Measurements from ENCODE around the gene RASAL1.

The RASAL1 gene, protein sequence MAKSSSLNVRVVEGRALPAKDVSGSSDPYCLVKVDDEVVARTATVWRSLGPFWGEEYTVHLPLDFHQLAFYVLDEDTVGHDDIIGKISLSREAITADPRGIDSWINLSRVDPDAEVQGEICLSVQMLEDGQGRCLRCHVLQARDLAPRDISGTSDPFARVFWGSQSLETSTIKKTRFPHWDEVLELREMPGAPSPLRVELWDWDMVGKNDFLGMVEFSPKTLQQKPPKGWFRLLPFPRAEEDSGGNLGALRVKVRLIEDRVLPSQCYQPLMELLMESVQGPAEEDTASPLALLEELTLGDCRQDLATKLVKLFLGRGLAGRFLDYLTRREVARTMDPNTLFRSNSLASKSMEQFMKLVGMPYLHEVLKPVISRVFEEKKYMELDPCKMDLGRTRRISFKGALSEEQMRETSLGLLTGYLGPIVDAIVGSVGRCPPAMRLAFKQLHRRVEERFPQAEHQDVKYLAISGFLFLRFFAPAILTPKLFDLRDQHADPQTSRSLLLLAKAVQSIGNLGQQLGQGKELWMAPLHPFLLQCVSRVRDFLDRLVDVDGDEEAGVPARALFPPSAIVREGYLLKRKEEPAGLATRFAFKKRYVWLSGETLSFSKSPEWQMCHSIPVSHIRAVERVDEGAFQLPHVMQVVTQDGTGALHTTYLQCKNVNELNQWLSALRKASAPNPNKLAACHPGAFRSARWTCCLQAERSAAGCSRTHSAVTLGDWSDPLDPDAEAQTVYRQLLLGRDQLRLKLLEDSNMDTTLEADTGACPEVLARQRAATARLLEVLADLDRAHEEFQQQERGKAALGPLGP

GRCh38 chr12:113135178-113136127, at the start of gene RASAL1:
TSS of gene RASAL1 (minus strand) at chr12:113135761. CDS start at chr12:113135462, 299 bp downstream.
- peak; percentile 76 for DNase-seq

GRCh38 chr12:113184900-113185179, 49.3 kb upstream of the RASAL1 start:
- DNase-seq = peak; percentile 90

DNA sequence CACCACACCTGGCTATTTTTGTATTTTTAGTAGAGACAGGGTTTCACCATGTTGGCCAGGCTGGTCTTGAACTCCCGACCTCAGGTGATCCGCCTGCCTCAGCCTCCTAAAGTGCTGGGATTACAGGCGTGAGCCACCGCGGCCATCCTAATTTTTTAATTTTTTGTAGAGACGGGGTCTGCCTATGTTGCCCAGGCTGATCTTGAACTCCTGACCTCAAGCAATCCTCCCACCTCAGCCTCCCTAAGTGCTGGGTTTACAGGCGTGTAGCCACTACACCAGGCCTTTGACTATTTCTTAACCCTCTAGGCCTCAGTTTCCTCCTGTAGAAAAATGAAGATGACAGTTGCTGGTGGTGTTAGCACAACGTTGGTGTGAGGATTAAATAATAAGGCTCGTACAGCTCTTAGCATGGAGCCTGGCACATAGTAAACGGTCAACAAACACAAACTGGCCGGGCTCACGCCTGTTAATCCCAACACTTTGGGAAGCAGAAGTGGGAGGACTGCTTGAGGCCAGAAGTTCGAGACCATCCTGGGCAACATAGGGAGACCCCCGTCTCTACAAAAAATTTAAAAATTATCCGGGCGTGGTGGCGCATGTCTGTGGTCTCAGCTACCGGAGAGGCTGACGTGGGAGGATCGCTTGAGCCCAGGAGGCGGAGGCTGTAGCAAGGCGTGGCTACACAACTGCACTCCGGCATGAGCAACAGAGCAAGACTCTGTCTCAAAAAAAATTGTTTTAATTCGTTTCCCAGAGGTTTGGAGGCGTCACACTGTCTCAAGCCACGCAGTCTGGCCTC, 48.7 kb upstream of the RASAL1 start:
- no peak for DNase-seq

DNA sequence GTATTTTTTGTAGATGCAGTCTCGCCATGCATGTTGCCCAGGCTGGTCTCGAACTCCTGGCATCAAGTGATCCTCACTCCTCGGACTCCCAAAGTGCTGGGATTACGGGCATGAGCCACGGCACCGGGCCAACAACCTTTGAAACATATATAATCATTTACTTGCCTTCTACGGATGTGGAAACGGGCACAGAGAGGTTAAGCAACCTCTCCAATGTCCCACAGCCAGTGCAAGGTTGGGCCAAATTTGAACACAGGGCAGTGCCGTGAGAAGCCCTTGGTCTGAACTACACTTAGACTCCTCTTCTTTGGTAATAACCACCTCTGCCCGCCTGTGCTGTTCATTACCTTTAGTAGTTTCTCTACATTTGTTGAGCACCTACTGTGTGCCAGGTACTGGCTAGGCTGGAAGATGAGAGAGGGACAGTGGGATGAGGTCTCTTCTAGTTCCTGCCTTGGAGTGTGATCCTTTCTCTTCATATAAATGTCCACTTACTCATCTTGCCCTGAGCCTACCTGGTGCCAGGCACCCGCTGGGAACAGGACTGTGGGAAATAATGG, 47.5 kb upstream of the RASAL1 start:
- DNase-seq = no peak

DNA sequence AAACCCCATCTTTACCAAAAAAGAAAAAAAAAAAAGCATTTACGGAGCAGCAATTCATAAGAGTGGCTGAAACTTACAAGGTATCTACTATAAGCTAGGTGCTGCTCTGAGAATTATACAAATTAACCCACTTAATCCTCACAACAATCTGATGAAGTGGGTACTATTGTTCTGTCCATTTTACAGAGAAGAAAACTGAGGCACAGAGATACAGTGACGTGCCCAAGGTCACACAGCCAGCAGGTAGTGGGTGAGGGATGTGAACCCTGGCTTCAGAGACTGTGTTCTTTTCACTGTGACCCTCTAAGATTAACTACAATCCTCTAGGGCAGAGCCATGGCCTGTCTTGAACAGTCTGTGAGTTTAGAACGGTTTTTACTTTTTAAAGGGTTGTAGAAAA, 46.4 kb upstream of the RASAL1 start:
- no peak for DNase-seq

DNA sequence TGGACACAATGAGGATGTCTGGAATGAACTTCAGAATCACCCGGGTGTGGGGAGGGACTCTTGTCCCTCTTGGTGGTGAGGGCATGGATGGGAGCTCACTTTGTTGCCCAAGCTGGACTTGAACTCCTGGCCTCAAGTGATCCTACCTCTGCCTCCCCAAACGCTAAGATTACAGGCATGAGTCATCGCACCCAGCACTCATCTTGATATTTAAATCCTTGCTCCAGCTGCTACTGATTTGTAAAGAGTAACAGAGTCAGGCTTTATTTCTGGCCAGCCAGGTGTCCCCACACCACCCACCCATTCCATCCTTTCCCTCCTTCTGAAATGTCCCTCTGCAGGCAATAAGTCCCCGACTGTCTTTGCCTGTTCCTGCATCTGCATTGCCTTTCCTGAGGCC, 44.8 kb upstream of the RASAL1 start:
- no peak for DNase-seq

DNA sequence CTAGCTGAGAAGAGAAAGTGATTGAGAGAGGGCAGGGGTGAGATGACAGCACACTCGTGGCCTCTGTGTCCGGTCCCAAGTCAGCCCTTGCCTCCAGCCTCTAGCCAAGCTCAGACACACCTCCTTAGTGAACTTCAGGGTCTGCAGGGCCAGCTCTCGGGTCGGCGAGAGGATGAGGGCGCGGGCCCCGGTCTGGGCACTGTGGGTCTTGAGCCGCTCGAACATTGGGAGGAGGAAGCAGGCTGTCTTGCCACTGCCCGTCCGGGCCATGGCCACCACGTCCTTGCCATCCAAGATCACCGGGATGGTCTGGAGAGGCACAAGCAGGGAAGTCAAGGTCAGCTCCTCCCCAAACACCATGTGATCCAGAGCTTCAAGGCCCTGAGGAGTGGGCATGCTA, 43.5 kb upstream of the RASAL1 start:
- no peak for DNase-seq

DNA sequence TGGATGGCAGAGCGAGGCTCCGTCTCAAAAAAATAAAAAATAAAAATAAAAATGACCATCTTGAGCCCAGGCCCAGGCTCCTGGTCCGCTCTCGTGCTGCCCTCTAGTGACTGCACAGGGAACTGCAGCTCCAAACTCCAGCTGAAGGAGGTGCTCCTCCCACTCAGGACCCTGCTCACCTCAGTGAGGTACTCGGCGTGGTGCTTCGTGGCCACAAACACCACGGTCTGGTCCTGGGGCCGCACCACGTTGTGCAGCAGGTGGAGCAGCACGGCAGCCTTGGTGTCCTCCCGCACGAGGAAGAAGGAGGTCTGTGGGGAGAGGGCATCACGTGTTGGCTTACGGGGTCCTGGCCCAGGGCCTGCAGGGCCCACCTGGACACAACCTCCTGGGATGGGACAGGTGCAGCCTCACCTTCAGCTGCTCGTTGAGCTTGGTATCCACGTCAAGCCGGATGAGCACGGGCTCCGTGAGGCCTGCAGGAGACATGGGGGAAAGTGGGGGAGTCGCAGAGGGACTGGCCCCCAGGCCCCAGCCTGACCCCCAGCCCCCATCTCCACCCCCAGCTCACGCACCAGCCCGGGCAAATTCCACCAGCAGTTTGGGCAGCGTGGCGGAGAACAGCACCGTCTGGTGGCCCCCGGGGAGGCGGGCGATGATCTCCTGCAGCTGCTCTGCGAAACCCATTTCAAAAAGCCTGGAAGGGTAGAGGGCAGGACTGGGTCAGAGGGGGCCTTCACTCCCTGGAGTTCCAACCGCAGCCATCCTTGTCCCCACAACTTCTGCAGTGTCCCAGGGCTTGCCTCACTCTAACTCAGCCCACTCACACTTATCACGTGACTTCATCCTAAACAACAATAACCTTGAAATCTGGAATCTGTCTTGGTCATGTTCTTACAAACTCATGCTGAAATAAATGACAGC, 39.2 kb upstream of the RASAL1 start:
- DNase-seq = peak; percentile 79

GRCh38 chr12:113173081-113173698, 37.6 kb upstream of the RASAL1 start:
- no peak for DNase-seq

DNA sequence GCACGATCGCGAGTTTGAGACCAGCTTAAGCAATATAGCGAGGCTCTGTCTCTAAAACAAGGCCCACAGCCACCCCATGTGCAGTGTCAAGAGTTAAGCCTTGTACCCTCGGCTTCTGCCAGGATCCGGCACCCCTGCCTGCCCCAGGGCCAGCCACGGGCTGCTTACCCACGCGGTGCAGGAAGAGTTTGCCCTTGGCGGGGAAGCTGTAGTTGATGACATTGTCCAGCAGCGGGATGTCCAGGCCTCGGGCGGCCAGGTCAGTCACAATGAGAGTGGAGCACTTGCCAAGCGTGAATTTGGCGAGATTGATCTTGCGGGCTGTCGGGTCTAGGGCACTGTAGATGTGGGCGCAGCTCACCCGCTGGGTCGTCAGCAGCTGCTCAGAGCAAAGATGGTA, 36.6 kb upstream of the RASAL1 start:
- no peak for DNase-seq

DNA sequence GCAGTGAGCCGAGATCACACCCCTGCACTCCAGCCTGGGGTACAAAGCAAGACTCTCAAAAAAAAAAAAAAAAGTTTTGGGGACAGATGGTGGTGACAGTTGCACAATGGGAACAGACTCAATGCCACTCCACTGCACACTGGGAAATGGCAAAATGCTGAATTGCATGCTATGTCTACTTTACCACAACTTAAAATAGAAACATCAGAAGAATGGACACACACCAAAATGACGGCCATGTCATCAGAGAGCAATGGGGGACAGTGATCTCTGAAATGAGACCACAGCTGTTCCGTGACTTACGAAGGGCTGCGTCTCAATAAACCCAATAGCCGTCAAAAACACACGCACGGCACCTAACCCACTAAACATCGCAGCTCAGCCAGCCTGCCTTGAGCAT, 36.0 kb upstream of the RASAL1 start:
- no peak for DNase-seq

DNA sequence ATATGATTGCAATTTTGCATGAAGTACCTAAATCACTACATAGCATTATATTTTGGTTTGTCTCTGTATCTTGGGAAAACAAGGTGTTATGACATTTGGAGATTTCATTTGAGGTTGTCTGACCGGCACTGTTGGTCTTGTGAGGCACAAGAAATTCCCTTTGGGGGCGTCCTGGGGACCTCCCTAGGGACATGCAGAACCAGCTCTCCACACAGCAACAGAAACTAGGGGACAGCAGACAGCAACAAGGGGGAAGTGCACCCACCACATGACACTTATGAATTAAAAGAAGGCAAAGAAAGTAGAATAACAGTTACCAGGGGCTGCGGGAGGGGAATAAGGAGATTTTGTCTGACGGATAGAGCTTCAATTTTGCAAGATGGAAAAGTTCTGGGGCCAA, 35.4 kb upstream of the RASAL1 start:
- DNase-seq = no peak

GRCh38 chr12:113170457-113170856, 34.9 kb upstream of the RASAL1 start:
- DNase-seq = no peak

- no peak for DNase-seq
Measured at GRCh38 chr12:113169697-113170096, 34.1 kb upstream of the RASAL1 start.

- no peak for DNase-seq
Measured at GRCh38 chr12:113167868-113168267, 32.3 kb upstream of the RASAL1 start.

DNA sequence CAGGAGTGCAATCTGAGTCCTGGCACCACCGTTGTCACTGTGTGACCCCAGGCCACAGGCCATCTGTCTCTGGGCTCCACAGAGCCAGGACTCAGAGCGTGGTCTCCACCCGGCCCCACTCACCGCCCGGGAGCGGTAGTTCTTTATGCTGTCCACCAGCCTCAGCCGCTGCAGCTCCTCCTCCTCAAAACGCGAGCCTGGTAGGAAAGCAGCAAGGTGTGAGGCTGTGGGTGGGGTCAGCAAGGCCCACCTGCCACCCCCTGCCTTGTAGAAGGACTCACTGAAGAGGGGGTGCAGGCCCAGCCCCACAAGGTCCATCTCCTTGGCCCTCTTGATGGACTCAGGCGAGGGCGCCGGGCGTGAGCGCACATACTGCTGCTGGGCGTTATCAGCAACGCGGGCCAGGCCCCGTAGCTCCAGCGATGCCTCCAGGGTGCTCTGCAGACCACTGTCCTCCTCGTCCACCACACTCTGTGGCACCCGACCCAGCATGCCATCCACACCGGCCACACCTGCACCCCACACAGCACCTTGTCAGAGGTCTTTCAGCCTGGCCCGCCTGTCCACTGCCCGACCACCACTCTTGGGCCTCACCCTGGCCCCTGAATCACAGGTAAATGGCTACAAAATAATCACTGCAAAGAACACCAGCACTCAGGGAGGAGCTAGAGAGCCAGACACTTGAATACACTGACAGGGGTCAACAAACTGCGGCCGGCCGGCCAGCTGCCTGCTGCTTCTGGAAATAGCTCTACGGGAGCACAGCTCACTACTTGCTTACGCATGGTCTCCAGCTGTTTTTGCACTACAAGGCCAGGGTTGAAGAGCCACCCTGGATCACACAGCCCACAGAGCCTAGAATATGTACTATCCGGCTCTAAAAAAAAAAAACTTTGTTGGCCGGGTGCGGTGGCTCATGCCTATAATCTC, 30.2 kb upstream of the RASAL1 start:
- no peak for DNase-seq

DNA sequence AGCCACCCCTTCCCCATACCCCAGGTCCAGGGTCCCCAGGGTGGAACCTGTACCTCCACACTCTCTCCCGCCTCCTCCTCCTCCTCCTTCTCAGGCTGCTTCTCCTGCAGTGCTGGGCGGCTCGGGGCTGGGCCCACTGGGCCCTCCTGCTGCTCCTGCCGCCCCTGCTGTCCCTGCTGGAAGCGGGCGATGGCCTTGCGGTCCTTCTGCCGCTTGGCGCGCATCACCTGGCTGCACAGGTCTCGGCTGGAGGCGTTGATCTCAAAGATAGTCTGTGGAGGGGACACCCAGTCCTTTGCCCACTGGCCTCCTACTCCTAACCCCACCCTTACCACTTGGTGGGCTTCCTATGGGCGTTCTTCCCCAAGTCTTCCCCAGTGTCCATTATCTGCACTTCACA, 28.5 kb upstream of the RASAL1 start:
- no peak for DNase-seq

GRCh38 chr12:113163030-113163360, 27.4 kb upstream of the RASAL1 start:
- no peak for DNase-seq
